Stimulated activated CD8-positive, alpha-beta memory T cell treated with anti-CD3 and anti-CD28 coated beads, Interleukin-2, amount 100 ng/mL, for 1 hour (primary cell): Measurements from ENCODE around the gene ALDOA.

Source experiments
- DNase-seq, 2 donors: peaks; one replicate each; pipeline ENCODE4 v3.0.0-alpha.2; 2020; ENCODE audit warnings: low read depth in 2 of 2

ALDOA gene

DNA sequence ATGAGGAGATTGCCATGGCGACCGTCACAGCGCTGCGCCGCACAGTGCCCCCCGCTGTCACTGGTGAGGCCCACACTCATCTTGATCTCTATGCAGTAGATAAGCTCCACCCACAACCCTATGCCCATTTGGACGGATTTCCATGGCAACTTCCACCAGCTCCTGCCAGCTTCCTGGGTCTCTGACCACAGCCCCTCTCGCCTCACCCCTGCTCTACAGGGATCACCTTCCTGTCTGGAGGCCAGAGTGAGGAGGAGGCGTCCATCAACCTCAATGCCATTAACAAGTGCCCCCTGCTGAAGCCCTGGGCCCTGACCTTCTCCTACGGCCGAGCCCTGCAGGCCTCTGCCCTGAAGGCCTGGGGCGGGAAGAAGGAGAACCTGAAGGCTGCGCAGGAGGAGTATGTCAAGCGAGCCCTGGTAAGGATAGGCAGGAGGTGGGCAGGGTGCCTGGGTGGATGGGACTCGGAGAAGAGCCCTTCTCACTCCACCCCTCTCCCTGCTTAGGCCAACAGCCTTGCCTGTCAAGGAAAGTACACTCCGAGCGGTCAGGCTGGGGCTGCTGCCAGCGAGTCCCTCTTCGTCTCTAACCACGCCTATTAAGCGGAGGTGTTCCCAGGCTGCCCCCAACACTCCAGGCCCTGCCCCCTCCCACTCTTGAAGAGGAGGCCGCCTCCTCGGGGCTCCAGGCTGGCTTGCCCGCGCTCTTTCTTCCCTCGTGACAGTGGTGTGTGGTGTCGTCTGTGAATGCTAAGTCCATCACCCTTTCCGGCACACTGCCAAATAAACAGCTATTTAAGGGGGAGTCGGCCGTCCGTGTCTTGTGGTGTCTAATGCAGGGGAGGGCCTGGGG, 4.3 kb downstream of the ALDOA start:
- DNase-seq = no peak

- DNase-seq = no peak
These were observed 4.9 kb downstream of the ALDOA start for GRCh38 chr16:30070490-30070889.

DNA sequence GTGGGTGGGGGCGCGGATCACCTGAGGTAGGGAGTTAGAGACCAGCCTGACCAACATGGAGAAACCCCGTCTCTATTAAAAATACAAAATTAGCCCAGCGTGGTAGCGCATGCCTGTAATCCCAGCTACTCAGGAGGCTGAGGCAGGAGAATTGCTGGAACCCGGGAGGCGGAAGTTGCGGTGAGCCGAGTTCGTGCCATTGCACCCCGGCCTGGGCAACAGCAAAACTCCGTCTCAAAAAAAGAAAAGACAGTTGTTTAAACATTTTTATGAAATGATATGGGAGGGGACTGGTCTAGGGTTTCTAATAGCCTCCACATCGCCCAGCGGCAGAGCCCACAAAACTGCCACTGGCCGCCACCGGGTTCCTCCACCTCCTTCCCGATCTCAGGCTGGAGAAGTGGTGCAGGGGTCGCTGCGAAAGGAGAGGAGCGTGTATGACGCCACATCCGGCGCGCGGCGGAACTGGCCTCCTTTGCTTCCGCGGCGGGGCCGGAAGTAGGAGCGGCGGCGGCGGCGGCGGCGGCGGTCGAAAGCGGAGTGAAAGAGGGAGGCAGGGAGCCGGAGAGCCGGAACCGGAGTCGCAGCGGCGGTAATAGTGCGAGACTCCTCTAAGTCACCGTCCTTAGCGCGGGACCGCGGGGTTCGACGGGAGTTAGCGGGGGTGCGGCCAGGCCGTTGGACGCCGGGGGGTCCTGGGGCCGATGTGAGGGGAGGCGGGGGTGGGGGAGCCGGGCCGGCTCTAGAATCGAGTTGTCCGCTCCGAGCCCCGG, 10.1 kb downstream of the ALDOA start, which contains the start of gene PPP4C:
Gene PPP4C (plus strand): TSS at position 492 of the 773 bp plus-strand sequence. CDS start 384 bp downstream, outside the sequence.
- DNase-seq = peak; percentile 79 to 80

DNA sequence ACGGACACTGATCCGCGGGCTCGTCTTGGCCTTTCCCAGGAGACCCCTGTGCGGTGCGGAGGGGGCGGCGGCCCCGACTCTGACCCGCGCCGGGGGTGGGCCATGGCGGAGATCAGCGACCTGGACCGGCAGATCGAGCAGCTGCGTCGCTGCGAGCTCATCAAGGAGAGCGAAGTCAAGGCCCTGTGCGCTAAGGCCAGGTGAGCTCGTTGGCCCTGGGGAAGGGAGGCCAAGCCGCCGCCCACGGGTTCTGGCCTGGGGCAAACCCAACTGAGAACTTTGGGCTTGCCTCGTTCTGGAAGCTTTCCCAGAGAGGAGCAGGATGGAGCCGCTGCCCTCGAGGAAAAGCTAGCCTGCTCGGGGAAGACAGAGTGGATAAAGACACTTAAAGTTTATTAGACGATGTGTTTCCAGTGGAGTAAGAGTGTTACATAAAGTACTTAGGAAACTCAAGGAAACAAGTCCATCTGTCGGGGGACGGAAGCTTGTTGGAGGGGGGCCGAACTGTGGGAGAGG, 10.8 kb downstream of the ALDOA start:
- DNase-seq = no peak

GRCh38 chr16:30077656-30078055, 12.1 kb downstream of the ALDOA start:
- no peak for DNase-seq

DNA sequence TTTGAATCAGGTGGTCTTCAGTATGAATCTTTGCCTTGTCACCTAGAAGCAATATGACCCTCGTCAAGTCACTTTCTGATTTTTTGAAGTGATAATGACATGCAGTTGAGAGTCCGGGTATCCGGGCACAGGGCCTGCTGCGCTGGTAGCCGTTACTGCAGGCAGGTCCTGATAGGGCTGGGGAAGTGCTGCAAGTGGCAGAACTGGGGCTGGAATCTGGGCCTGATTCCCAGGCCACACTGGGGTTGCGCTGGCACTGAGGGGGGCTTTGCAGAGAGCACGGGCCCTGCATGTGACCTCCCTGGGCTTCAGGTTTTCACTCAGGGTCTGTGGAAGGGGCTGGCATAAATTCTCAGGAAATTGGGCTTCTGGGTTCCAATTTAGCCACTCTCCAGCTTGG, 13.2 kb downstream of the ALDOA start:
- no peak for DNase-seq

DNA sequence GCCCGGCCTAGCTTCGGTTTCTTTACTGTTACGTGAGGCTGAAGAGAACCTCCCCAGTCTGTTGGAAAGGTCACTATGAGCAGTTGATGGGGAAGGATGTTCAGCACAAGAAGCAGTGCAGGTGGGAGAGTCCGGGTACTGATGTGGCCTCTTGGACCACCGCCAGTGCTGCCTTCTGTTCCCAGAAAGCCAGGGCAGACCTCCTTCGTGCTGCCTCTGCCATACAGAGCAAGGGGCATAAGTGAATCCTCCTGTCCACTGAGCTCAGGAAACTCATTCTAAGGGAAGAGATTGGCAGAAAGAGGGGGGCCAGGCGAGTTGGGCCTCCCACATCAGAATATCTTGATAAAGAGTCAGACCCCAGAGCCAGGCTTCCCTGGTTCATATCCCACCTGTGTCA, 13.9 kb downstream of the ALDOA start:
- DNase-seq = no peak

DNA sequence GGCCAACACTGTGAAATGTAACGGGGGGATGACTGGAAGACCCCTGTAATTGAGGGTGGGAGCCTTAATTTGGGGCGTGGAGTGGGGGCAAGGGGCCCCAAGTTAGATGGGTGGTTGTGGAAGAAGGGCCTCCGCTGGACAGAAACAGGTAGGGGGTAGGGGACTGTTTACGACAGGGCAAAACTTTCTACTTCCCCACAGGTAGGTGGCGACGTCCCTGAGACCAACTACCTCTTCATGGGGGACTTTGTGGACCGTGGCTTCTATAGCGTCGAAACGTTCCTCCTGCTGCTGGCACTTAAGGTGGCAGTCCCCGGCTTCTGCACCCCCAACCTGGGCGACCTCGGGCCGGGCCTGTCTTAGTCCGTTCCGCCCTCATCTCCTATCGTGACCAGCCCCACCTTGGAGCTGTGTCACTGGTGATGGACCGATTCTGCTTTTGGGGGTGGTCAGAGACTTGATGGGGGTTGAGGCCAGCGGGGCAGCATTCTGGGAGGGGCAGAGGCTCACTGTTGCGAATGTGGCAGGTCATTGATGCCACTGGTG, 17.1 kb downstream of the ALDOA start:
- DNase-seq = no peak

DNA sequence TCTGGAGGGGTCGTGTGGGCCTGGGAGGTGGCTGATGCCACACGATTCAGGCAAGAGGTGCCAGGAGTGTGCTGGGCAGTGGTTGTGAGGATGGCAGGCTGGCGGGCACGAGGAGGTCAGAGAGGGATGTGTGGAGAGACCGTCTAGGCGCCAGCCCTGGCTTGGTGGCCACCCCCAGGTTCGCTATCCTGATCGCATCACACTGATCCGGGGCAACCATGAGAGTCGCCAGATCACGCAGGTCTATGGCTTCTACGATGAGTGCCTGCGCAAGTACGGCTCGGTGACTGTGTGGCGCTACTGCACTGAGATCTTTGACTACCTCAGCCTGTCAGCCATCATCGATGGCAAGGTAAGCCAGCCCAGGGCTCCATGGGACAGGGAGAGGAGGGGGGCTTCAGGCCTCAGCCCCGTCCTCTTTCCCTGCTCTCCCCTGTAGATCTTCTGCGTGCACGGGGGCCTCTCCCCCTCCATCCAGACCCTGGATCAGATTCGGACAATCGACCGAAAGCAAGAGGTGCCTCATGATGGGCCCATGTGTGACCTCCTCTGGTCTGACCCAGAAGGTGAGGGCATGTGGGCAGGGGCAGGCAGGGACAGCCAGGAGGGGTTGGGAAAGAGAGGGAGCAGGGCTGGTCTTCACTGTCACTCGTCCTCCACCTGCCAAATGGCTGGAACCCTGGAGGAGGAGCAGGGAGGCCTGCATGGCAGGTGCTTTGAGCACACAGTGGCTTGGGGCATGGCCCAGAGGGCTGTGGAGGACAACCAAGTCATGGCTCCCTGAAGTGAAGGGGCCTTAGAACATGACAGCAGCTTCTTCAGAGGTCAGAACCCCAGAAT, 17.9 kb downstream of the ALDOA start:
- DNase-seq = no peak

- no peak for DNase-seq
These were observed 18.7 kb downstream of the ALDOA start for GRCh38 chr16:30084096-30084815.

DNA sequence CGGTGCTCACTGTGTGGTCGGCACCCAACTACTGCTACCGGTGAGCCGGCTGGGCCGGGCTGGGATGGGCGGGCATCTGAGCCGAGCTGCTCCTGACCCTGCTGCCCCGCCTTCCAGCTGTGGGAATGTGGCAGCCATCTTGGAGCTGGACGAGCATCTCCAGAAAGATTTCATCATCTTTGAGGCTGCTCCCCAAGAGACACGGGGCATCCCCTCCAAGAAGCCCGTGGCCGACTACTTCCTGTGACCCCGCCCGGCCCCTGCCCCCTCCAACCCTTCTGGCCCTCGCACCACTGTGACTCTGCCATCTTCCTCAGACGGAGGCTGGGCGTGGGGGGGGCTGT, 19.2 kb downstream of the ALDOA start:
- no peak for DNase-seq

DNA sequence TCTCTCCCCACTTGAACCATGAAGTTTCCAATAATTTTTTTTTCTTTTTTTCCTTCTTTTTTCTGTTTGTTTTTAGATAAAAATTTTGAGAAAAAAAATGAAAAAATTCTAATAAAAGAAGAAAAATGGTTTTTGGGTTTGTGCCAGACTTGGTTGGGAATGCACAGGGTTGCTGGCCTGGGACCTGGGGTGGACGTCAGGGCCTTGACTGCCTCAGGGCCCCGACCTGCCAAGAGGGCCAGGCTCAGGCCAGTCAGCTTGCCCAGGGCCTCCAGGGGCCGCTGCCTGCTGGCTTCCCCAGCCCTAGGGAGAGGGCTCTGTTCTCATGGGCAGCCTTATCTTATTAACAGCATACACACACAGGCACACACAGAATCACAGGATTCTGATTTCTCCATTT, 19.7 kb downstream of the ALDOA start:
- DNase-seq = no peak

GRCh38 chr16:30085820-30086219, 20.3 kb downstream of the ALDOA start:
- DNase-seq = no peak

DNA sequence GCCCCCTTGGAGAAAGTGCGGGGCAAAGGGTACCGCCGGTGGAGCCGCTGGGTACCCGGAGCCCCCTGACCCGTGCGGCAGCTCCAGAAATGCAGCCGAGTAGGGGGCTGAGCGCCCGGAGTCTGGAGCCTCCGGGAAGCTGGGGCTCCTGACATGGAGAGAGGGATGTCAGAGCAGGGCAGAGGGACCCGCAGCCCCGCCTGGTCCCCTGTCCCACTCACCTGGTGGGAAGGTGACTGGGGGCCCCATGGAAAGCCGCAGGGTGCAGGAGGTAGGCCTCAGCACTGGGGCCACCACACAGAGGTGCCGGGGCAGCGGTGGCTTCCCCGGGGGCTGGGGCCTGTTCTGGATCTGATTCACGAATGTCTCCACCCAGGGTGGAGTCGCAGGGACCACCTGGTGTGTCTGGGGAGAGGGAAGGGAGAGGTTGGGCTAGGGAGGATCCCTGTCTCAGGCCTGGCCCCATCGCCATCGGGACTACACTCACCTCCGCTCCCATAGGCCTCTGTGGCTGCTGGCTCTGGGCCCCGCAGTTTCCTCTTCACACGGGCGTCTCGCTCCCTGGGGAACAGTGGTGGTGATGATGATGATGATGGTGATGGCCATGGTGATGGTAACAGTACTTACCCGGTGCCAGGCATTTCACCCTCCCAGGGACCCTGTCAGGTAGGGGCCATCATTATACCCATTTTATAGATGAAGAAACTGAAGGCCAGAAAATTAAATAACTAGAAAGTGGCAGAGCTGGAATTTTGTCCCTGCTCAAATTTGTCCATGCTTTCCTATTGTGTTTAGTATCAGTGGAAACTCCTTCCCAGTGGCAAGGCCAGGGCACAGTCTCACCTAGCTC, 21.0 kb downstream of the ALDOA start:
- no peak for DNase-seq

DNA sequence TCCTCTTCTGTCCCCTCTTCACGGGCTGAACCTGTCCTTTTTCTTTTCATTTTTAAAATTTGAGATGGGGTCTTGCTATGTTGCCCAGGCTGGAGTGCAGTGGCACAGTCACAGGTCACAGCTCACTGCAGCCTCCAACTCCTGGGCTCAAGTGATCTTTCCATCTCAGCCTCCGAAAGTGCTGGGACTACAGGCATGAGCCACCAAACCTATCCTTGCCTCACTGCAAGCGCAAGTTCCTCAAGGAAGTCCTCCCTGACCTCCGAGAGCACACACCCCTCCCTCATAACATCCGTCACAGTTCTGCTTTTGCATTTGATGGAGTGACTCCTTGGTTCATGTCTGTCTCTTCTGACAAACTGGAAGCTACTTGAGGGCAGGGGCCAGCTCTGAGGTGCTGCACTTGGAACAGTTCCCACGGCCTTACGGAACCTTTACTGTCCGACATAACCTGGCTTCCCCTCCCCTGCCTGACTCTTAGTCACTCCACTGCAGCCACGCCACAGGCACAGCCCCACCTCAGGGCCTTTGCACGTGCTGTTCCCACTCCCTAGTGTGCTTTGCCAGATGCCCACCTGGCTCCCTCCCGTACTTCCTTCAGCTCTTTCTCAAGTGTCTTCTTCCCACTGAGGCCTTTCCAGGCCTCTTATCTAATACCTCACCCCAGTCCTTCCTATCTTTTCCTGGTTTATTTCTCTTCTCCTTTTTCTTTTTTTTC, 21.8 kb downstream of the ALDOA start:
- no peak for DNase-seq

DNA sequence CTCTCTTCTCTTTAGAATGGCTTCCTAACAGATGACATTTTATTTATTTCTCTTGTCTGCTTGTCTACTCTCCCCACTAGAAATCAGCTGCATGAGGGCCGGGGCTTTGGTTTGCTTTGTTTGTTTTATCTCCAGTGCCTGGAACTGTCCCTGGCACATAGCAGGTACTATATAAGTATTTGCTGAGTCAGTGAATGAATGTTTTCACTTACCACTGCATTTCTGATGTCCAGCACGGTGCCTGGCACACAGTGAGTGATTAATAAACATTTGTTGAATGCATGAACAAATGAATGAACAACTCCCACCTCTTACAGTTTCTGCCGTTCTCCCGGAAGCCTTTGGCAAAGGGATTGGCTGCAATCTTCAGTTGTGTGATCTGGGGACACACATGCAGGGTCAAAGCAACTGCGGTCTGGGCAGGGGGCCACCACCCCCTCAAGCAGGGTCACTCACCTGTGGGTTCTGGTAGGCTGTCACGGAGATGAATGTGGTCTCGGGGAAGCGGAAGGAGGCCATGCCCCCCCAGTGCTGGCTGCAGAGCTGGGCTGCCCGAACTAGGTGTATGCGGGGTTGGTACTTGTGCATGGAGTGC, 22.8 kb downstream of the ALDOA start:
- DNase-seq = no peak

DNA sequence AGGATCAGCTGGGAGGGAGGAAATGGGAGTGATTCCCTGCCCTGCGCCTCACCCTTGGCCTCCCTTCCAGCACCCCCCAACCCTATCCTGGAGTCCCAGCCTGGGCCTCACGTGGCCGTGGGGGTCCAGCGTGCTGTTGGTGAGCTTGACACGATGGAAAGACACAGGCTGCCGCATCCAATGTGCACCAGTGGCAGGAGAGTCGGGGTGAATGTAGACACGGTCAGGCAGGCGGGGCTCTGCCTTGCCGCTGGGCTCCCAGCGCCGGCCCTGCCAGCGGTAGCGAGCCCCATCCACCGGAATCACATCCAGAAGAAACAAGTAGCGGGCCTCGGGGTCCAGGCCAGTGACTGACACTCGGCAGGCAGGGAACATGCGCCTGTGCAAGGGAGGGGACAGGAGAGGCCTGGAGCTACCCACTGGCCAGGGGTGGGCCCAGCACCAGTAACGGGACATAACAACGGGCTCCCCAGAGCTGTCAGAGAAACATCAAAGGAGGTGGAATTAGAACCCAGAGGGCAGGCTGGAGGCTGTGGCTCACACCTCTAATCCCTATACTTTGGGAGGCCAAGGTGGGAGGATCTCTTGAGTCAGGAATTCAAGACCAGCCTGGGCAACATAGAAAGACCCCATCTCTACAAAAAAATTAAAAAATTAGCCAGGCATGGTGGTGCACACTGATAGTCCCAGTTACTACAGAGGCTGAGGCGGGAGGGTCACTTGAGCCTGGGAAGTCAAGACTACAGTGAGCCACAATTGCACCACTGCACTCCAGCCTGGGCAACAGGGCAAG, 23.5 kb downstream of the ALDOA start:
- no peak for DNase-seq
